Smooth muscle cell (in vitro differentiated cells): ENCODE data around the gene TRMT1. TPM values are rescaled to one million over a fixed set of nuclear protein-coding genes. Genes with fewer than 3 reads are reported as not detected.
"Not testable (repeated sequence)": the region's sequence is repeated elsewhere in the genome, so short reads cannot be mapped to it uniquely, and the experiment has no call there.

Source experiments
- DNase-seq: peaks from one replicate; lab custom pipeline; 2025; ENCODE audit not compliant: unreplicated experiment; lab: John Stamatoyannopoulos, UW
- H2AFZ ChIP-seq: fragments of 200-600 bp; sonication (generic); 2 replicates; pipeline ENCODE4 v1.6.0; 2016; ENCODE audit warnings: antibody characterized with exemption, low read depth, mild to moderate bottlenecking
- H3F3A ChIP-seq: fragments of 200-600 bp; sonication (generic); 2 replicates; pipeline ENCODE4 v1.6.0; 2017; ENCODE audit warnings: antibody characterized with exemption, low read depth
- H3K27ac ChIP-seq: fragments of 200-600 bp; sonication (generic); 2 replicates; pipeline ENCODE4 v1.5.1; 2016; ENCODE audit warnings: low read depth, mild to moderate bottlenecking
- H3K27me3 ChIP-seq: fragments of 200-600 bp; sonication (generic); 2 replicates; pipeline ENCODE4 v1.6.1; 2016; ENCODE audit warnings: low read depth, mild to moderate bottlenecking
- H3K36me3 ChIP-seq: fragments of 200-600 bp; sonication (generic); 2 replicates; pipeline ENCODE4 v1.5.1; 2016; ENCODE audit warnings: low read depth
- H3K4me1 ChIP-seq: fragments of 200-600 bp; sonication (generic); 2 replicates; pipeline ENCODE4 v1.5.1; 2016; ENCODE audit warnings: low read depth
- H3K4me2 ChIP-seq: fragments of 200-600 bp; sonication (generic); 2 replicates; pipeline ENCODE4 v1.6.0; 2016; ENCODE audit warnings: mild to moderate bottlenecking
- H3K4me3 ChIP-seq: fragments of 200-600 bp; sonication (generic); 2 replicates; pipeline ENCODE4 v1.5.1; 2016; ENCODE audit warnings: mild to moderate bottlenecking
- H3K79me2 ChIP-seq: fragments of 200-600 bp; sonication (generic); 2 replicates; pipeline ENCODE4 v1.6.0; 2016; ENCODE audit warnings: low read depth, mild to moderate bottlenecking
- H3K9ac ChIP-seq: fragments of 200-600 bp; sonication (generic); 2 replicates; pipeline ENCODE4 v1.6.0; 2016; ENCODE audit warnings: low read depth
- H3K9me3 ChIP-seq: fragments of 200-600 bp; sonication (generic); replicated peaks from 2 replicates; pipeline ENCODE4 v1.5.1; 2016; ENCODE audit warnings: low read depth
- H4K20me1 ChIP-seq: fragments of 200-600 bp; sonication (generic); 2 replicates; pipeline ENCODE4 v1.6.0; 2016; ENCODE audit warnings: low read depth
- WGBS: methylation state at CpG from one replicate; pipeline ENCODE4 v1.1.7; 2016; ENCODE audit warnings: low lambda C conversion rate; 5-methylcytosine and 5-hydroxymethylcytosine counted together
- polyA plus RNA-seq: library from polyadenylated mRNA; unstranded; fragments of >200 nt; fragmentation: Nextera tagmentation; extraction: Ambion mirVana; gene quantifications from 2 replicates; pipeline ENCODE4 v1.2.1, GENCODE V29; 2016
- total RNA-seq: library from RNA; depleted of rRNA; stranded (reverse); fragments of >200 nt; gene quantifications from 2 replicates; pipeline ENCODE4 v1.2.3, GENCODE V29; 2014
- TF ChIP-seq, protein P1 (sequence below): fragments of 200-600 bp; sonication (generic); IDR thresholded peaks from 2 replicates; pipeline ENCODE4 v1.5.1; 2017; ENCODE audit warnings: borderline replicate concordance, mild to moderate bottlenecking, antibody characterized with exemption; ENCODE audit not compliant: insufficient read depth, poor library complexity, severe bottlenecking

The TRMT1 gene
- total and polyA plus RNA-seq, 2 experiments from 2014 or later: 21.9 to 37.4 TPM

DNA sequence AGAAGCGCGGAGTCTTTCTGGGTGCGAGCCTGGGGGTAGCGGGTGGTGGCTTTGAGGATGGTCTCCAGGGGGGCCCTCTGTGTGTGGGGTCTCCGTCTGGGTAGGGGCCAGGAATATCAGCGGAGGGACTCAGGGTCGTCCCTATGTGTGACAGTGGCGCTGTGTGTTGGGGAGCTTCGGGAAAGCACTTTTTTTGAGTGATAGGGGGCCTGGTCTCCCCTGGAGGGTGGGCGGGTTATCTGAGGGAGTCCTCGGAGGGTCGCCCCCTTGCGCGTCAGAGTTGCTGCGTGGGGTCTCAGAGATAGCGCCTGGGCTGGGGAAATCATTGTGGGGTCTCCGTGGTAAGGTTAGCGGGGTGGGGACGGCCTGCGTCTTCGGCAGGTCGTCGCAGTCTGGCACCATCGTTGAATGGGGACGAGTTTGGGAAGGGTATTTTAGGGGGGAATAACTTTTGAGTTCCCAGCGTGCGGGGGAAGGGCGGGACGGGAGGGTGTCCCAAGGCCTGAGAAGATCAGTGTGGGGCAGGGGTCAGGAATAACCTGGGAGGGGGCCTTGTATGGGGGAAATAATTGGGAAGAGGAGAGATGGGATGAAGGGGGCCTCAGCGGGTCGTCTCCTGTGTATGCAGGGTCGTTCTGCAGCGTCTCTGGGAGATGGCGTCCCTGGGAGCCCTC is 34.5 kb upstream of the TRMT1 start:
- Histone ChIP-seq H3K36me3 (no peaks in the 10 kb centered on the region), H4K20me1 (peaks cover 25% of the 10 kb centered on the region), H3F3A (peaks cover 17% of the 10 kb centered on the region), H3K4me3 (peak overlapping the region; percentile 75), H3K9me3 (no peaks in the 10 kb centered on the region), H3K27ac (peak overlapping the region; percentile 91), H3K27me3 (no peaks in the 10 kb centered on the region), H3K79me2 (peaks cover 12% of the 10 kb centered on the region), H3K4me1 (peaks cover 6% of the 10 kb centered on the region), H3K4me2 (peak overlapping the region; percentile 93), H2AFZ (no peak overlapping the region), H3K9ac (peak overlapping the region; percentile 95)
- WGBS: 2% methylated on average over 26 of the region's 34 CpGs
- DNase-seq: no peak
- TF ChIP-seq, protein P1, sequence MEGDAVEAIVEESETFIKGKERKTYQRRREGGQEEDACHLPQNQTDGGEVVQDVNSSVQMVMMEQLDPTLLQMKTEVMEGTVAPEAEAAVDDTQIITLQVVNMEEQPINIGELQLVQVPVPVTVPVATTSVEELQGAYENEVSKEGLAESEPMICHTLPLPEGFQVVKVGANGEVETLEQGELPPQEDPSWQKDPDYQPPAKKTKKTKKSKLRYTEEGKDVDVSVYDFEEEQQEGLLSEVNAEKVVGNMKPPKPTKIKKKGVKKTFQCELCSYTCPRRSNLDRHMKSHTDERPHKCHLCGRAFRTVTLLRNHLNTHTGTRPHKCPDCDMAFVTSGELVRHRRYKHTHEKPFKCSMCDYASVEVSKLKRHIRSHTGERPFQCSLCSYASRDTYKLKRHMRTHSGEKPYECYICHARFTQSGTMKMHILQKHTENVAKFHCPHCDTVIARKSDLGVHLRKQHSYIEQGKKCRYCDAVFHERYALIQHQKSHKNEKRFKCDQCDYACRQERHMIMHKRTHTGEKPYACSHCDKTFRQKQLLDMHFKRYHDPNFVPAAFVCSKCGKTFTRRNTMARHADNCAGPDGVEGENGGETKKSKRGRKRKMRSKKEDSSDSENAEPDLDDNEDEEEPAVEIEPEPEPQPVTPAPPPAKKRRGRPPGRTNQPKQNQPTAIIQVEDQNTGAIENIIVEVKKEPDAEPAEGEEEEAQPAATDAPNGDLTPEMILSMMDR: no peak

DNA sequence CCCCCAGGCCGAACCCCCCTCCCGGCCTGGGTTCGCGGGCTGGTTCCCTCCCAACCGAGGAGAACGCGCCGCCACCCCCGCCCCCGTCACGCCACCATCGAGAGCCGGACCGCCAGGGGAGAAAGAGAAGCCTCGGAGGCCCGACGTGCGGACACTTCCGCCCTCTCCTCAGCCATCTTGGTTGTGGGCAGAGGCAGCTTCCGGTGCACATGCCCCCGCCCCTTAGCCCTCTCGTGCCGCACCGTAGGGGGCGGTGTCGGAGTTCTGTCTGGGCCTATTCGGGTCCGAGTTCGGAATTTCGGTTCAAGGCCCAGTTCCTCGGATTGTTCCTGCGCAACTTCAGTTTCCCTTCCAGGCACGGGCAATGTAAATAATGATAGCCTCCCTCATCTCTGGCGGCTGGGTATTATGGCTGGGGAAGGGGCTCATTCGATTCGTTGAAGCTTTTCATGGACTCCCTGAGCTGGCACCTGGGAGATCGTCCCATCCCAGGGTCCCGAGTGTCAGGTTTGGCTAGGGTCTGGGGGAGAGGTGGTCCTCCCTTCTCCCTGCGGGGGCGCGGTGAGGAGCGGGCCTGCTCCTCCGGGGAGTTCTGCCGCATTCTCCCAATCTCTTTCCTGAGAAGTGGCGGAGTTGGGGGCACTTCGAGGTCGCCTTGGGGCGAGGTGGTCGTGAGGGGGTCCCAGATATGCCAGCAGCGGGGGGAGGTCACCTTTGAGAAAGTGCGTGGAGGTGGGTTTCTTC is 33.8 kb upstream of the TRMT1 start, which contains the start of the genes IER2 and STX10:
Gene IER2, plus strand, starts transcription at position 225 of the 744 bp plus-strand sequence. CDS start 2,776 bp downstream, outside the sequence.
Gene STX10, minus strand, starts transcription at position 189 of the 744 bp plus-strand sequence. CDS start 202 bp downstream, outside the sequence.
- H4K20me1 ChIP-seq: peaks cover 25% of the 10 kb centered on the region
- H3K9me3 ChIP-seq: no peaks in the 10 kb centered on the region
- H3K36me3 ChIP-seq: no peaks in the 10 kb centered on the region
- H3K79me2 ChIP-seq: peaks cover 12% of the 10 kb centered on the region
- H2AFZ ChIP-seq: no peak within 1 kb of the TSS
- peak within 1 kb of the TSS; percentile 91 for H3K27ac ChIP-seq
- H3F3A ChIP-seq: peaks cover 17% of the 10 kb centered on the region
- 2% methylated on average over 36 of the region's 51 CpGs for WGBS
- peak within 1 kb of the TSS; percentile 75 for H3K4me3 ChIP-seq
- peaks cover 3% of the 10 kb centered on the region for H3K4me1 ChIP-seq
- H3K4me2 ChIP-seq: peak within 1 kb of the TSS; percentile 93
- TF ChIP-seq, protein P1: peak; percentile 36
- no peaks in the 10 kb centered on the region for H3K27me3 ChIP-seq
- H3K9ac ChIP-seq: peak within 1 kb of the TSS; percentile 95
- DNase-seq: peak; percentile 75

DNA sequence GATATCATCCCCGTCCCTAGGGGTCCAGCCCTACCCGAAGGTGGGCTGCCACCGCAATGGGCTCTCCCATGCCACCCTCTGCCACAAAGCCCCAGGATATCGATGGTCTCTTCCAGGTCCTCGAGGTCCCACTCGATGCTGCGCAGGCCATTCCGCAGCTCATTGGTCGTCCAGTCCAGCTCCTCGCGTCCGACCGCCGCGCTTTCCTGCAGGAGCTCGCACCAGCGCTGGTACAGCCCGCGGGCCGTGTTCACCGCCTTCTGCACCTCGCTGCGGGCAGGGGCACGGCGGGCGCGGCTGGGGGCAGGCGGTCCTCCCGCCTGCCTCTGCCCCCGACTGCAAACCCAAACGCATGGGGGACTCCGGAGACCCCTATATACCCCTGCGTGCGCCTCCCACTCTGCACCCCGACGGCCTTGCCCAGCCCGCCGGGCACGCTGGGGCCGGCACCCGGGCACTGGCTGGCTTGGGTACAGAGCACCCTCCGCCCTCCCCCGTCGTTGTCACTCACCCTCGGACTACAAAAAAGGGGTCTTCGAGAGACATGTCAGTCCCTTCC is 33.2 kb upstream of the TRMT1 start:
- H3F3A ChIP-seq: peaks cover 12% of the 10 kb centered on the region
- H3K4me2 ChIP-seq: peak overlapping the region; percentile 93
- TF ChIP-seq, protein P1: no peak
- WGBS: 2% methylated on average over 41 of the region's 46 CpGs
- peak overlapping the region; percentile 95 for H3K9ac ChIP-seq
- H3K27ac ChIP-seq: peak overlapping the region; percentile 91
- peaks cover 18% of the 10 kb centered on the region for H4K20me1 ChIP-seq
- H3K27me3 ChIP-seq: no peaks in the 10 kb centered on the region
- peak overlapping the region; percentile 75 for H3K4me3 ChIP-seq
- H3K79me2 ChIP-seq: peaks cover 12% of the 10 kb centered on the region
- H3K4me1 ChIP-seq: peaks cover 3% of the 10 kb centered on the region
- DNase-seq: peak; percentile 30
- no peaks in the 10 kb centered on the region for H3K36me3 ChIP-seq
- H2AFZ ChIP-seq: no peak overlapping the region
- no peaks in the 10 kb centered on the region for H3K9me3 ChIP-seq

DNA sequence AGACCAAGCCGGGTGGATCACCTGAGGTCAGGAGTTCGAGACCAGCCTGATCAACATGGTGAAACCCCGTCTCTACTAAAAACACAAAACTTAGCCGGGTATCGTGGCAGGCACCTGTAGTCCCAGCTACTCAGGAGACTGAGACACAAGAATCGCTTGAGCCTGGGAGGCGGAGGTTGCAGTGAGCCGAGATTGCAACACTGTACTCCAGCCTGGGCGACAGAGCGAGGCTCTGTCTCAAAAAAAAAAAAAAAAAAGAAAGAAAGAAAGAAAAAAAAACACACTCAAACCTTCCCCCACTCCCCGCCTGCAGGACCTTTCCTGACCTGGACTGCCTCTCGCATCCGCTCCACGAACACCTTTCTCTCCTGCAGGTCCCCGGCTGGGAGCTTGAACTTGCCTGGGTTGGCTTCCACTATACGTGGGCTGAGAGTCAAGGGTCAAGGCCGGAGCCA is 32.7 kb upstream of the TRMT1 start:
- H3K4me3 ChIP-seq: peak overlapping the region; percentile 75
- not testable (repeated sequence) for H3K4me1 ChIP-seq, H3K27ac ChIP-seq, H3K36me3 ChIP-seq, H3K9me3 ChIP-seq, H2AFZ ChIP-seq, DNase-seq, H3K27me3 ChIP-seq
- peaks cover 12% of the 10 kb centered on the region for H3F3A ChIP-seq
- H3K9ac ChIP-seq: peak overlapping the region; percentile 95
- 50% methylated on average over 17 of the region's 17 CpGs for WGBS
- peak overlapping the region; percentile 93 for H3K4me2 ChIP-seq
- H4K20me1 ChIP-seq: peaks cover 13% of the 10 kb centered on the region
- peaks cover 12% of the 10 kb centered on the region for H3K79me2 ChIP-seq
